Epithelial cell of esophagus (primary cell): ENCODE data around the gene PGLYRP1.
A peak's percentile ranks its signal among the peaks of the same experiment; 100 is the strongest.

ENCODE experiments used
- DNase-seq: peaks from one replicate; pipeline ENCODE4 v3.0.0; 2010; ENCODE audit warnings: low read depth
- H3K4me3 ChIP-seq: 2 replicates; pipeline ENCODE4 v1.5.1; 2011; ENCODE audit warnings: mild to moderate bottlenecking, low read length, control low read depth
- TF ChIP-seq, protein P1 (sequence below): IDR thresholded peaks from 2 replicates; pipeline ENCODE4 v1.5.1; 2011; ENCODE audit warnings: low read depth, mild to moderate bottlenecking, low read length, control low read depth, inconsistent platforms; ENCODE audit not compliant: insufficient read depth; ENCODE audit errors: missing control alignments

PGLYRP1 gene

DNA sequence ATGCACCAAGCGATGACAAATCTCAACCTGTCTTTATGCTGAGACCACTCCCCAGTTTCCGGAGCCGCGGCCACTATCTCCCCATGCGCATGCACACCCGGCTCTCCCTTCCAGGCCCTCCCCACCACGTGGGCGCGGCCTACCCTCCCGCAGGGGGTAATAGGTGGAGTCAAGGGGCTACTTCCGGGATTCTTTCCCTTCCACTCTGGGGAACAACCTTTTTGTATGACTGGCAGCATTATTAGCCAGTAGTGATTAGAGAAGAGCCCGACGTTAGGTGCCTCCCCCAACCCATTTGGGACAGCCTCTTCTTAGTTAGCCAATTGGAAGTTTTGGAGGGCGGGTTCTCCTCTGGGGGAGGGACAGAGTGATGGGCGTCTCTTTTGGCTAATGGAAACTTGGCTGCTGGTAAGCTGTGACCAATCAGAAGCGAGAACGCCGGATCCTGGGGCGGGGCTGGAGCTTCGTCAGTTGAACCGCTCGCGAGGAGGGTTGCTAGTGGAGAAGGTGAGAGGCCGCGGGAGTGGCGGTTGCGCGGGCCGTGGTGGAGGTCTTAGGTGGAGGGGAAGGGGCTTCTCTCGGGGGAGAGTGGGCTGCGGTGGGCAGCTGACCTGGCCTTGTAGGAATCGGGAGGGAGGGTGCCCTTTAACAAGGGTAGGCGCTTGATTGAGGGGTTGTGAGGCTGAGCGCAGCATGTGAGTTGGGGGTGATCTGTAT, 27.7 kb downstream of the PGLYRP1 start, which contains the start of gene CCDC61:
Gene CCDC61 (plus strand): TSS at position 470 of the 717 bp plus-strand sequence. CDS start 7,552 bp downstream, outside the sequence.
- peak within 1 kb of the TSS; percentile 99 for H3K4me3 ChIP-seq
- DNase-seq, result peak; percentile 99
- TF ChIP-seq, protein P1, sequence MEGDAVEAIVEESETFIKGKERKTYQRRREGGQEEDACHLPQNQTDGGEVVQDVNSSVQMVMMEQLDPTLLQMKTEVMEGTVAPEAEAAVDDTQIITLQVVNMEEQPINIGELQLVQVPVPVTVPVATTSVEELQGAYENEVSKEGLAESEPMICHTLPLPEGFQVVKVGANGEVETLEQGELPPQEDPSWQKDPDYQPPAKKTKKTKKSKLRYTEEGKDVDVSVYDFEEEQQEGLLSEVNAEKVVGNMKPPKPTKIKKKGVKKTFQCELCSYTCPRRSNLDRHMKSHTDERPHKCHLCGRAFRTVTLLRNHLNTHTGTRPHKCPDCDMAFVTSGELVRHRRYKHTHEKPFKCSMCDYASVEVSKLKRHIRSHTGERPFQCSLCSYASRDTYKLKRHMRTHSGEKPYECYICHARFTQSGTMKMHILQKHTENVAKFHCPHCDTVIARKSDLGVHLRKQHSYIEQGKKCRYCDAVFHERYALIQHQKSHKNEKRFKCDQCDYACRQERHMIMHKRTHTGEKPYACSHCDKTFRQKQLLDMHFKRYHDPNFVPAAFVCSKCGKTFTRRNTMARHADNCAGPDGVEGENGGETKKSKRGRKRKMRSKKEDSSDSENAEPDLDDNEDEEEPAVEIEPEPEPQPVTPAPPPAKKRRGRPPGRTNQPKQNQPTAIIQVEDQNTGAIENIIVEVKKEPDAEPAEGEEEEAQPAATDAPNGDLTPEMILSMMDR, result no peak

DNA sequence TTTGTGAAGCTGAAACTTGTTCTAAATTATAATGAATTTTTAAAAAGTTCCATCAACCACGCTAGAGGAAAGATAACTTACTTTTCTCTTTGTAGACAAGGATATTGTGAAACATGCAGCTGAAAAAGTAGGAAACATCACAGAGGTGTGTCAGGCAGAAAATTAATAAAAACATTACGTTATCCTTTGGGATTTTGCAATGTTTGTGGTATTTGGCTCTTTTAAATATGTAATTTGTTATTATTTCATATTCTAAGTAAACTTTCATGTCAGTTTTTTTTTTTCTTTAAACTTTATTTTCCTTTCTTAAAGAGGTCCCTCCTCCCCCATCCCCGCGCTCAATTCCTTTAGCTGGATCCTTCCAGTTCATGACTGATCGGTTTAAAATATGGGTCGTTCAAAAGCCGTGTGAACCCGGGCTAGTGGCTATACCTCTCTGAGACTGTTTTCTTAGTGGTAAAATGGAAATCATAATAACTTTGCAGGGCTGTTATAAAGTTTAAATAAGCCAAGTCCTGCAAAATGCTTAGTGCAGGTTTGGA, 28.3 kb downstream of the PGLYRP1 start:
- TF ChIP-seq, protein P1, result no peak
- peak overlapping the region; percentile 71 for H3K4me3 ChIP-seq
- peak; percentile 49 for DNase-seq

DNA sequence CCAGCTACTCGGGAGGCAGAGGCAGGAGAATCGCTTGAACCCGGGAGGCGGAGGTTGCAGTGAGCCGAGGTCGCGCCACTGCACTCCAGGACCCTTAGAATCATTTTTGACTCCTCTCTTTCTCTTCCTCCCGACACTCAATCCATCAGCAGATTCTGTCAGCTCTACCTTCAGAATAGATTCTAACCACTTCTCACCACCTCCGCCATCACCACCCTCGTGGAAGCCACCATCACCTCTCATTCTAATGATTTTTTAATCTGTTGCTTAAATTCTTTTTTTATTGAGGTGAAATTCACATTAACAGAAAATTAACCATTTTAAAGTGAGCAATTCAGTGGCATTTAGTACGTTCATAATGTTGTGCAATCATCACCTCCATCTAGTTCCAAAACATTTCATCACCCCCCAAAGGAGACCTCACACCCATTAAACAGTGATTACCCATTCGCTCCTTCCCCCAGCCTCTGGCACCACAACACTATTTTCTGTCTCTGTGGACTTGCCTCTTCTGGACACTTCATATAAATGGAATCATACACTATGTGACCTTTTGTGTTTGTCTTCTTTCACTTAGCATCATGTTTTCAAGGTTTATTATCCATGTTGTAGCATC, 32.6 kb downstream of the PGLYRP1 start:
- DNase-seq, result no peak
- TF ChIP-seq, protein P1, result no peak
- no peak overlapping the region for H3K4me3 ChIP-seq

DNA sequence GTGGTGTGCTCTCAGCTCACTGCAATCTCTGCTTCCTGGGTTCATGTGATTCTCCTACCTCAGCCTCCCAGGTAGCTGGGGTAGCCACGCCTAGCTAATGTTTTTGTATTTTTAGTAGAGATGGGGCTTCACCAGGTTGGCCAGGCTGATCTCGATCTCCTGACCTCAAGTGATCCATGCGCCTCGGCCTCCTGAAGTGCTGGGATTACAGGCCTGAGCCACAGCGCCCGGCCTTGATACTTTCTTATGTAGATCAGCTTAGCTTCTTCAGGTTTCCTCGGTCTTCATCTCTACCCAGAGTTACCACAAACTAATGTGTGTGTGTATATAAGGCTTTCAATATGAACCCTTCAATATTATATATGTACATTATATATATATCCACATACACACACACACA, 37.5 kb downstream of the PGLYRP1 start:
- DNase-seq, result no peak
- TF ChIP-seq, protein P1, result no peak
- no peak overlapping the region for H3K4me3 ChIP-seq

DNA sequence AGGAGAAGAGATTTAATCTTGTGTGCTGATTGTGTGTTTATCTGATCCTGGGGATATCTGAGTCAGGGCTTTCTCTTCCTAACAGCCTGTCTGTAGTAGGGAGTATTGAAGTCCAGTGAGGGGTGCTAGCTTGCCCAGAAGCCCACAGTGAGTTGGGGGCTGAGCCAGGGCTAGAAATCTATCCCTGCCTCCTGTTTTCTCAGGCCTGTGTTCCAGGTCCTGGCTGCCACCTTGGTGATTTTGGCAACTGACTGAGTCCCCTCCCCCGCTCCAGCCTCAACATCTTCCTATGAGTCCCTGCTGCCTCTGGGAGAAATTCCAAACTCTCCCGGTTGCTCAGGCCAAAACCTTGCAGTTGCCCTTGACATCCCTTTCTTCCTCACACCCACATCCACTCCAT, 41.5 kb downstream of the PGLYRP1 start:
- TF ChIP-seq, protein P1, result no peak
- H3K4me3 ChIP-seq, result no peak overlapping the region
- no peak for DNase-seq

DNA sequence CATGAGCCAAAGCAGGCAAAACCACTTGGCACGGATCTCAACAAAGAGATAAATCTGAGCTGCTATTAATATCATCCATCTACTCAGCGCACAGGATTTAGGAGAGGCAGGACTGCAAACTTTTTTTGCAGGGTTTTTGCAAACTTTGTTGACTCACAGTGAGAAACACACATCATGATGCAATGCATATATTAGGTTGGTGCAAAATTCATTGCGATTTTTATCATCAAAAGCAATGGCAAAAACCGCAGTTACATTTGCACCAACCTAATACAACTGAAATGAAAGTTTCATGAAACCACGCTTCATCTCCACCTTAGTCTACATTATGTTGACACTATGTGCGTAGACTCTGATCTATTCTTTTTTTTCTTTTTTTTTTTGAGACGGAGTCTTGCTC, 44.7 kb downstream of the PGLYRP1 start:
- TF ChIP-seq, protein P1, result no peak

DNA sequence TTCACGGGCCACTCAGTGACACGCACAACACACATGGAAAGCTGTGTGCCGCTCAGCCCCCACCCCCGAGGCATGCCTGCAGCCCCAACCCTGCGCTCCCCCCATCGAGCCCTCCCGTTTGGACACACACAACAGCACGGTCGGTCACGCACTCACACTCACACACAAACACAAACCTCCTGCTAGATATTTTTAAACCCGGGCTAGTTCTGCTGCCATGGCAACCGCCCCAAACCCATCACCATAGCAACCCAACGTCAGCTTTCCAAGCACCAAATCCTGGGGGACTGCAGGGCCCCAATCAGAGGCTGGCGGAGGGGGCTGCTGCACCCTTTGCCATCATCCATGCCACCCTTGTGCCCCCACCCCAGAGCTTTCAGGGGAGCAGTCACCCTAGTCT, 46.7 kb downstream of the PGLYRP1 start:
- TF ChIP-seq, protein P1, result no peak
- no peak for DNase-seq

More for the DNA sequence above, 44.7 kb downstream of the PGLYRP1 start:
- DNase-seq, result no peak
- no peak overlapping the region for H3K4me3 ChIP-seq

More for the DNA sequence above, 46.7 kb downstream of the PGLYRP1 start:
- H3K4me3 ChIP-seq, result no peak overlapping the region
